ENCODE results near the gene CABP4. TPM values are rescaled to one million over a fixed set of nuclear protein-coding genes. Genes with fewer than 3 reads are reported as not detected.
"Not testable (repeated sequence)": the region's sequence is repeated elsewhere in the genome, so short reads cannot be mapped to it uniquely, and the experiment has no call there.

Gene CABP4
- total RNA-seq, 6 experiments from 2014 or later = not detected

GRCh38 chr11:67482827-67483798 lies 28.0 kb downstream of the CABP4 start, which contains the start of gene AIP:
Gene AIP (plus strand): TSS chr11:67483026. CDS start chr11:67483159, 133 bp downstream.
- peak; percentile 97 for DNase-seq
- H3K27me3 Mint-ChIP-seq (ENCODE audit: insufficient read depth) = peaks cover 2% of the 10 kb centered on the region
- peaks cover 38% of the 10 kb centered on the region for H3K4me1 Mint-ChIP-seq (ENCODE audit: low read depth)
- H3K9me3 Mint-ChIP-seq = peaks cover 5% of the 10 kb centered on the region; the same call in 1 of the 2 replicates
- peaks cover 24% of the 10 kb centered on the region for H3K36me3 Mint-ChIP-seq (ENCODE audit: low read depth)
- peak; percentile 52 for TF ChIP-seq CTCF (IDR thresholded peaks at IDR 0.05)
- H3K4me3 Mint-ChIP-seq = peak within 1 kb of the TSS; percentile 98
- H3K27ac Mint-ChIP-seq = peak within 1 kb of the TSS; percentile 99

GRCh38 chr11:67483831-67484665 lies 28.9 kb downstream of the CABP4 start:
- Mint-ChIP-seq H3K27me3 (ENCODE audit: insufficient read depth) (peaks cover 2% of the 10 kb centered on the region), H3K36me3 (ENCODE audit: low read depth) (peaks cover 24% of the 10 kb centered on the region), H3K4me3 (peak overlapping the region; percentile 30), H3K27ac (0 out of 2 replicates have a peak overlapping the region, but pooled peaks have one; percentile 16), H3K4me1 (ENCODE audit: low read depth) (peaks cover 38% of the 10 kb centered on the region), H3K9me3 (peaks cover 5% of the 10 kb centered on the region; the same call in 1 of the 2 replicates)
- TF ChIP-seq CTCF (IDR thresholded peaks at IDR 0.05) = no peak
- no peak for DNase-seq

DNA sequence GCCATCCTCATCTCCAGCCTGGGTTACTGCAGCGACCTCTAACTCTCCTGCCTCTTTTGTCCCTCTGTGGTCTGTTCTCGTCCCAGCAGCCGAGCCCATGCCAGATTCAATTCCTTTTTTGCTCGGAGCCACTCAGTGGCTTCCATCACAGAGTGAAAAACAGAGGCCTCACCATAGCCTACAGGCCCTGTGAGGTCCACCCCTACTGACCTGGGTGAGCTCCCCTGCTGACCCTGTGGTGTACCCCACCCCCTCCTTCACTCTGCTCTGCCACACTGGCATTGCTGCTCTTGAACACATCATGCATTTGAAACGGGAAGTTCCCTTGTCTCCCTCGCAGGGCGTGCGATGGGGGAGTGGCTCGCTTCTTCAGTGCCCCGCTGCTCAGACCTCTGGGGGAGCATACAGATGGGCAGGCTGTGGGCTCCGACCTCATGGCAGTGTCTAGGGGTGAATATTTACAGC lies 29.7 kb downstream of the CABP4 start:
- peaks cover 5% of the 10 kb centered on the region; the same call in 1 of the 2 replicates for H3K9me3 Mint-ChIP-seq
- H3K27me3 Mint-ChIP-seq (ENCODE audit: insufficient read depth) = peaks cover 7% of the 10 kb centered on the region
- no peak for TF ChIP-seq CTCF (IDR thresholded peaks at IDR 0.05)
- no peak overlapping the region; the same call in 1 of the 2 replicates for H3K27ac Mint-ChIP-seq
- peak overlapping the region; percentile 7; the same call in 1 of the 2 replicates for H3K4me3 Mint-ChIP-seq
- DNase-seq = no peak
- peaks cover 38% of the 10 kb centered on the region for H3K4me1 Mint-ChIP-seq (ENCODE audit: low read depth)
- H3K36me3 Mint-ChIP-seq (ENCODE audit: low read depth) = peaks cover 24% of the 10 kb centered on the region

DNA sequence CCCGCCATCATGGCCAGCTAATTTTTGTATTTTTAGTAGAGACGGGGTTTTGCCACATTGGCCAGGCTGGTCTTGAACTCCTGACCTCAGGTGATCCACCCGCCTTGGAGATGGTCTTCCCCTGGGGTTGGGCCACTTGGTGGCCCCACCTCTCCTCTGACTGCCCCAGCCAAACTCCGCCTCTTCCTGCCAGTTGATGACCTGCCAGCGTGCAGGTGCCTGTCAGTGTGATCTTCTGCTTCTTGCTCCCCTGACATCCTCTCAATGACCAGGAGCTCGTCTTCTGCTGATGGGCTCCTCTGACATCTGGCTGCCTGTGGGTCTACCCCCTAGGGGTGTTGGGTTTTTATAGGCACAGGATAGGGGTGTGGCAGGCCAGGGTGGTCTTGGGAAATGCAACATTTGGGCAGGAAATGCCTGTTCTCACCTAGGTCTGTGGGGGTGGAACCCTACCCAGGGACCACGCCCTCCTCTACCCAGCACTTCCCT lies 30.8 kb downstream of the CABP4 start:
- not testable (repeated sequence) for H3K9me3 Mint-ChIP-seq; H3K4me3 Mint-ChIP-seq; H3K27me3 Mint-ChIP-seq (ENCODE audit: insufficient read depth); H3K27ac Mint-ChIP-seq; DNase-seq
- Mint-ChIP-seq H3K4me1 (ENCODE audit: low read depth) (peaks cover 38% of the 10 kb centered on the region), H3K36me3 (ENCODE audit: low read depth) (peaks cover 24% of the 10 kb centered on the region)

DNA sequence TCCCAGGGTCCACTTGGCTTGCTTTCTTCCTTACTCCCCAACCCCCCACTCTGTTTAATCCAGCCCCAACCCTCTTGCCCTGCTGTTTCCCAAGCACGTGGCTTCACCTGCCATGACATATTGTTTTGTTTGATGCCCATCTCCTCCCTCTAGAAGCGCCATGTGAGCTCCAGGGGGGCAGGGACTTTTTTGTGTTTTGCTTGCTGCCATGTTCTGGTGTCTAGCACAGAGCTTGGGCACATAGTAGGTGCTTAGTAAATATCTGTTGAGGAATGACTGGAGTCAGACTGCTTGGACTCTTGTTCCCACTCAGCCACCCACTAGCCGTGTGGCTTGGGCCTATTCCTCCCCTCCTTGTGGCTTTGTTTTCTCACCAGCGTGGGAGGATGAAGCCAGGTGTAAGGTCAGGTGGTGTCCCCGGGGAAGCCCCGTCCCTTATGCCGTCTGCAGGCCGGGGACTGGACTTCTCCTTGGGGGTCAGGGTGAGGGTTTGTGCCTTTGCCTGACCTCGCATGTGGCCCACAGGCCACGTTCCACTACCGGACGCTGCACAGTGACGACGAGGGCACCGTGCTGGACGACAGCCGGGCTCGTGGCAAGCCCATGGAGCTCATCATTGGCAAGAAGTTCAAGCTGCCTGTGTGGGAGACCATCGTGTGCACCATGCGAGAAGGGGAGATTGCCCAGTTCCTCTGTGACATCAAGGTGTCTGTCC lies 31.5 kb downstream of the CABP4 start:
- Mint-ChIP-seq H3K4me3 (no peak overlapping the region), H3K4me1 (ENCODE audit: low read depth) (peaks cover 38% of the 10 kb centered on the region), H3K36me3 (ENCODE audit: low read depth) (peaks cover 24% of the 10 kb centered on the region), H3K27me3 (ENCODE audit: insufficient read depth) (peaks cover 5% of the 10 kb centered on the region; the same call in 1 of the 2 replicates), H3K27ac (no peak overlapping the region), H3K9me3 (peaks cover 5% of the 10 kb centered on the region; the same call in 1 of the 2 replicates)
- no peak for DNase-seq
- no peak for TF ChIP-seq CTCF (IDR thresholded peaks at IDR 0.05)

Measured in HFFc6 (cell line).